B cell (primary cell): ENCODE results near the gene STK17B. TPM values are rescaled to one million over a fixed set of nuclear protein-coding genes. Genes with fewer than 3 reads are reported as not detected.

Experiments used
- ATAC-seq: fragments of 200-7000 bp; cut with Tn5 transposase; one replicate; pipeline ENCODE4 v1.10.0; 2021; ENCODE audit warnings: low read depth, mild to moderate bottlenecking, moderate number of reproducible peaks, moderate library complexity
- CTCF ChIA-PET: fragments of 350-600 bp; sonication (Branson Sonifier 250); formaldehyde crosslinking; loops from one replicate; lab custom pipeline; 2021; ENCODE audit warnings: antibody characterized with exemption, inconsistent platforms; lab: Charles Lee
- POLR2A ChIA-PET: fragments of 350-600 bp; sonication (Branson Sonifier 250); formaldehyde crosslinking; loops from one replicate; lab custom pipeline; 2021; ENCODE audit warnings: antibody characterized with exemption; lab: Charles Lee
- DNase-seq: peaks from one replicate; pipeline ENCODE4 v3.0.0; 2013
- H2AFZ ChIP-seq: 2 replicates; pipeline ENCODE4 v1.6.1; 2012; ENCODE audit warnings: mild to moderate bottlenecking, low read depth, low read length; ENCODE audit not compliant: insufficient read depth, poor library complexity, severe bottlenecking
- H3K27ac ChIP-seq, 2 donors: 1 replicate in 1 of 2; 2 replicates in 1 of 2; pipeline ENCODE4 v1.5.1; 2012 to 2013; ENCODE audit warnings: low read length in 2 of 2, mild to moderate bottlenecking in 2 of 2, moderate library complexity in 1 of 2
- H3K27me3 ChIP-seq, 4 experiments: fragments of 200-600 bp in 1 of 4; sonication (generic) in 1 of 4; replicated peaks in 1 of 4; 1 replicate in 2 of 4; 2 replicates in 2 of 4; pipeline versions ENCODE4 v1.6.1 to v1.7.0; 2013 to 2016; ENCODE audit warnings: low read length in 3 of 4, mild to moderate bottlenecking in 2 of 4, mixed read lengths in 1 of 4, moderate library complexity in 1 of 4; ENCODE audit not compliant: insufficient read depth in 4 of 4, control insufficient read depth in 3 of 4; ENCODE audit errors: control extremely low read depth in 1 of 4
- H3K36me3 ChIP-seq, 2 experiments: replicated peaks in 1 of 2; 1 replicate in 1 of 2; 2 replicates in 1 of 2; pipeline versions ENCODE4 v1.6.1 to v1.7.1; 2013; ENCODE audit warnings: low read length in 1 of 2; ENCODE audit not compliant: insufficient read depth in 2 of 2, control insufficient read depth in 1 of 2; ENCODE audit errors: control extremely low read depth in 1 of 2, extremely low read depth in 1 of 2
- H3K4me1 ChIP-seq, 2 donors: fragments of 200-600 bp in 1 of 2; sonication (generic) in 1 of 2; 1 replicate in 1 of 2; 2 replicates in 1 of 2; pipeline versions ENCODE4 v1.5.1 to v1.6.1; 2013 to 2017; ENCODE audit warnings: low read length in 2 of 2; ENCODE audit not compliant: control insufficient read depth in 2 of 2, insufficient read depth in 2 of 2
- H3K4me2 ChIP-seq: replicated peaks from 2 replicates; pipeline ENCODE3; 2012; ENCODE audit warnings: mild to moderate bottlenecking, low read depth, low read length; ENCODE audit not compliant: poor library complexity, severe bottlenecking
- H3K4me3 ChIP-seq, 5 experiments: fragments of 200-600 bp in 1 of 5; sonication (generic) in 1 of 5; 1 replicate in 3 of 5; 2 replicates in 2 of 5; pipeline versions ENCODE4 v1.5.1 to v1.7.0; 2011 to 2016; ENCODE audit warnings: low read length in 4 of 5, mild to moderate bottlenecking in 4 of 5, low read depth in 2 of 5, control low read depth in 1 of 5, moderate library complexity in 1 of 5; ENCODE audit not compliant: insufficient read depth in 1 of 5; ENCODE audit errors: control extremely low read depth in 1 of 5, extremely low read depth in 1 of 5
- H3K79me2 ChIP-seq: fragments of 200-600 bp; sonication (generic); one replicate; pipeline ENCODE4 v1.6.0; 2016; ENCODE audit warnings: low read length; ENCODE audit not compliant: control insufficient read depth, insufficient read depth
- H3K9ac ChIP-seq: fragments of 200-600 bp; sonication (generic); 2 replicates; pipeline ENCODE4 v1.6.1; 2017; ENCODE audit warnings: mild to moderate bottlenecking, low read length, moderate library complexity
- H3K9me3 ChIP-seq, 3 donors: one replicate each; pipeline versions ENCODE4 v1.6.1 to v1.7.1; 2013; ENCODE audit warnings: low read length in 2 of 3; ENCODE audit not compliant: control insufficient read depth in 2 of 3, insufficient read depth in 1 of 3; ENCODE audit errors: control extremely low read depth in 1 of 3
- H4K20me1 ChIP-seq: 2 replicates; pipeline ENCODE4 v1.6.0; 2012; ENCODE audit warnings: mild to moderate bottlenecking, low read length; ENCODE audit not compliant: insufficient read depth, control insufficient read depth, poor library complexity, severe bottlenecking
- H3K27ac Mint-ChIP-seq: one replicate; pipeline ENCODE4 v1.8.0; 2021; ENCODE audit warnings: mixed read lengths
- H3K27me3 Mint-ChIP-seq: one replicate; pipeline ENCODE4 v1.8.0; 2021; ENCODE audit warnings: mixed read lengths
- H3K4me1 Mint-ChIP-seq: one replicate; pipeline ENCODE4 v1.8.0; 2021; ENCODE audit warnings: mixed read lengths
- H3K4me3 Mint-ChIP-seq: one replicate; pipeline ENCODE4 v1.8.0; 2021; ENCODE audit warnings: mixed read lengths
- H3K9me3 Mint-ChIP-seq: one replicate; pipeline ENCODE4 v1.8.0; 2022; ENCODE audit warnings: mixed read lengths; ENCODE audit not compliant: insufficient read depth
- EZH2 ChIP-seq: IDR thresholded peaks from 2 replicates; pipeline ENCODE4 v1.6.1; 2012; ENCODE audit warnings: borderline replicate concordance, low read depth, mild to moderate bottlenecking, moderate library complexity, low read length; ENCODE audit not compliant: insufficient read depth, poor library complexity, severe bottlenecking
- WGBS: methylation state at CpG from one replicate; pipeline ENCODE4 v1.1.5; 2013; ENCODE audit warnings: missing lambda C conversion rate; ENCODE audit not compliant: insufficient coverage; 5-methylcytosine and 5-hydroxymethylcytosine counted together
- intact Hi-C: fragments of 100-400 bp; cut with micrococcal nuclease; formaldehyde crosslinking; loops from one replicate; pipeline ENCODE4 v1.10.0; 2022
- polyA plus RNA-seq: library from polyadenylated mRNA; depleted of rRNA; stranded (reverse); fragments of >200 nt; gene quantifications from 2 replicates; pipeline ENCODE4 v1.2.3, GENCODE V29; 2012
- total RNA-seq, 2 donors: library from RNA; stranded (reverse); fragments of 120-200 nt in 1 of 2; gene quantifications; 1 replicate in 1 of 2; 2 replicates in 1 of 2; pipeline versions ENCODE4 v1.2.3 to v1.2.4, GENCODE V29; 2013 to 2022
- TF ChIP-seq, protein P1 (sequence below): fragments of 200-600 bp; IDR thresholded peaks from one replicate; pipeline ENCODE4 v1.8.0; 2022; ENCODE audit warnings: antibody characterized with exemption, mild to moderate bottlenecking

Gene STK17B
- total and polyA plus RNA-seq, 2 donors (not counting 1 experiment from before 2014, with no cell fraction given) = 120 to 249 TPM

DNA sequence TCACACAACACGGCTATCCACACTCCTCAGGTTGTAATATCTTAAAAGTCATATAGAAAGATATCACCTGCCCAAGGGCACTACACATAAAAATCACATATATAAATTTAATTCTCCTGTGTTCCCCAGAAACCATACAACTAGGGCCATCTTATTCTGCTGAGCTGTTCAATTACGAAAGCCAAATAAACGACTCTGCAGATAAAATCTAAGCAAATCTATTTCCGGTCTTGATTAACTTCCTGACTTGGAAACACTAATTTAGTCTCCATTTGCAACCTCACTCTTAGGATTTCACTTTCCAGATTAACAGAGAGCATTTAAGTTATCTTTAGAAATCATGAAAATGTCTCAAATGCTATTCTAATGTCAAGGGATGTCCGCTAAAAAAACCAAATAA, 23.9 kb upstream of the STK17B start:
- H3K27me3 ChIP-seq = no peaks in the 10 kb centered on the region
- no peaks in the 10 kb centered on the region for H3K36me3 ChIP-seq
- POLR2A ChIA-PET = interaction anchor here (0.8 to 1.0 kb wide), 2 partner anchors 19 to 67 kb away, joined by 3 to 9 read pairs; no protein-coding TSS in a partner anchor
- H3K4me2 ChIP-seq = peak overlapping the region; percentile 32
- H3K4me1 ChIP-seq = peaks cover 5 to 11% of the 10 kb centered on the region in 2 donors
- ATAC-seq = no peak
- no peak for DNase-seq
- Mint-ChIP-seq H3K27me3 (no peaks in the 10 kb centered on the region), H3K4me1 (peaks cover 18% of the 10 kb centered on the region), H3K9me3 (no peaks in the 10 kb centered on the region), H3K27ac (no peak overlapping the region), H3K4me3 (peak overlapping the region; percentile 37)
- TF ChIP-seq, protein P1, sequence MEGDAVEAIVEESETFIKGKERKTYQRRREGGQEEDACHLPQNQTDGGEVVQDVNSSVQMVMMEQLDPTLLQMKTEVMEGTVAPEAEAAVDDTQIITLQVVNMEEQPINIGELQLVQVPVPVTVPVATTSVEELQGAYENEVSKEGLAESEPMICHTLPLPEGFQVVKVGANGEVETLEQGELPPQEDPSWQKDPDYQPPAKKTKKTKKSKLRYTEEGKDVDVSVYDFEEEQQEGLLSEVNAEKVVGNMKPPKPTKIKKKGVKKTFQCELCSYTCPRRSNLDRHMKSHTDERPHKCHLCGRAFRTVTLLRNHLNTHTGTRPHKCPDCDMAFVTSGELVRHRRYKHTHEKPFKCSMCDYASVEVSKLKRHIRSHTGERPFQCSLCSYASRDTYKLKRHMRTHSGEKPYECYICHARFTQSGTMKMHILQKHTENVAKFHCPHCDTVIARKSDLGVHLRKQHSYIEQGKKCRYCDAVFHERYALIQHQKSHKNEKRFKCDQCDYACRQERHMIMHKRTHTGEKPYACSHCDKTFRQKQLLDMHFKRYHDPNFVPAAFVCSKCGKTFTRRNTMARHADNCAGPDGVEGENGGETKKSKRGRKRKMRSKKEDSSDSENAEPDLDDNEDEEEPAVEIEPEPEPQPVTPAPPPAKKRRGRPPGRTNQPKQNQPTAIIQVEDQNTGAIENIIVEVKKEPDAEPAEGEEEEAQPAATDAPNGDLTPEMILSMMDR = no peak
- no peak for TF ChIP-seq EZH2
- peaks cover 0 to 5% (median 0%) of the 10 kb centered on the region in 3 donors for H3K9me3 ChIP-seq
- H4K20me1 ChIP-seq = no peaks in the 10 kb centered on the region
- H3K9ac ChIP-seq = no peak overlapping the region
- no peak overlapping the region for H3K27ac ChIP-seq
- no CpG with 5 or more reads among the region's 5 CpGs for WGBS
- no peak overlapping the region for H2AFZ ChIP-seq
- intact Hi-C loops = no loop called here
- peak overlapping the region in 1 of 5 experiments; percentile 18 for H3K4me3 ChIP-seq
- H3K79me2 ChIP-seq = no peaks in the 10 kb centered on the region
- CTCF ChIA-PET = interaction anchor here (1.5 to 3.2 kb wide), 3 partner anchors 16 to 82 kb away, joined by 5 to 10 read pairs (median 6); no protein-coding TSS in a partner anchor

DNA sequence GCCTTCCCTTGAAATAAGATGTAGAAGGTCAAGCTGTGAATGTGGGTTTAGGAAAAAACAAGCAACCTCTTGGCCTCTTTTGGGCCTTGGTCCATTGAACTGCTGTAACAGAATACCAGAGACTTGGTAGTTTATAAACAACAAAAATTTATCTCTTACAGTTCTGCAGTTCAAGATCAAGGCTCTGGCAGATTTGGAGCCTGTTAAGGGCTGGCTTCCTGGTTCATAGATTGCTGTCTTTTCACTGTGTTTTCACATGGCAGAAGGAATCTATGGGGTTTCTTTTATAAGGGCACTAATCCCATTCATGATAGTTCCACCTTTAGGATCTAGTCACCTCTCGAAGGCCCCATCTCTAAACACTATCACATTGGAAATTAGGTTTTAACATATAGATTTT, 20.2 kb upstream of the STK17B start:
- POLR2A ChIA-PET = no interaction called here
- no peaks in the 10 kb centered on the region for H3K27me3 ChIP-seq
- DNase-seq = no peak
- Mint-ChIP-seq H3K27me3 (no peaks in the 10 kb centered on the region), H3K27ac (no peak overlapping the region), H3K9me3 (no peaks in the 10 kb centered on the region), H3K4me1 (peaks cover 27% of the 10 kb centered on the region), H3K4me3 (no peak overlapping the region)
- intact Hi-C loops = no loop called here
- CTCF ChIA-PET = interaction anchor here (1.0 to 1.1 kb wide), 2 partner anchors 15 to 54 kb away, joined by 3 read pairs; no protein-coding TSS in a partner anchor
- H3K36me3 ChIP-seq = no peaks in the 10 kb centered on the region
- H3K79me2 ChIP-seq = no peaks in the 10 kb centered on the region
- no peak overlapping the region for H3K4me3 ChIP-seq
- no peak for ATAC-seq
- no peaks in the 10 kb centered on the region for H4K20me1 ChIP-seq
- no peak overlapping the region for H2AFZ ChIP-seq
- no peak overlapping the region for H3K27ac ChIP-seq
- no peak overlapping the region for H3K9ac ChIP-seq
- WGBS = no CpG with 5 or more reads among the region's 1 CpG
- peaks cover 0 to 1% (median 0%) of the 10 kb centered on the region in 3 donors for H3K9me3 ChIP-seq
- peaks cover 7 to 14% of the 10 kb centered on the region in 2 donors for H3K4me1 ChIP-seq
- TF ChIP-seq EZH2 = no peak
- TF ChIP-seq, protein P1 = no peak
- H3K4me2 ChIP-seq = no peak overlapping the region
